A673 (cell line): ENCODE data around the gene FAXDC2. TPM values are rescaled to one million over a fixed set of nuclear protein-coding genes. Genes with fewer than 3 reads are reported as not detected.

Experiments used
- BruUV-seq: library from RNA; stranded (reverse); fragments of 400-500 nt; replicated peaks from 2 replicates; lab custom pipeline; 2021; lab: Mats Ljungman, UMichigan
- CTCF ChIA-PET: fragments of 300-600 bp; sonication (Branson Sonifier 250); formaldehyde crosslinking; loops from one replicate; lab custom pipeline; 2022; ENCODE audit warnings: antibody characterized with exemption; lab: Charles Lee
- POLR2A ChIA-PET: fragments of 300-600 bp; sonication (Branson Sonifier 250); formaldehyde crosslinking; loops from one replicate; lab custom pipeline; 2022; ENCODE audit warnings: antibody characterized with exemption; ENCODE audit not compliant: low non-redundant PET; lab: Charles Lee
- DNase-seq: peaks from one replicate; pipeline ENCODE4 v3.0.0-alpha.2; 2015; ENCODE audit warnings: low spot score
- H3K27ac ChIP-seq: fragments of 200-600 bp; sonication (generic); 2 replicates; pipeline ENCODE4 v1.5.1; 2016; ENCODE audit warnings: mixed run types, low read depth, mild to moderate bottlenecking, mixed read lengths, antibody characterized with exemption, low read length; ENCODE audit not compliant: poor library complexity, severe bottlenecking
- H3K27me3 ChIP-seq: fragments of 200-600 bp; sonication (generic); replicated peaks from 2 replicates; pipeline ENCODE4 v1.6.1; 2017; ENCODE audit warnings: mixed run types, low read depth, mild to moderate bottlenecking, mixed read lengths, antibody characterized with exemption, low read length; ENCODE audit not compliant: insufficient read depth, poor library complexity
- H3K36me3 ChIP-seq: fragments of 200-600 bp; sonication (generic); 2 replicates; pipeline ENCODE4 v1.6.1; 2016; ENCODE audit warnings: mixed run types, mild to moderate bottlenecking, mixed read lengths, antibody characterized with exemption, low read length; ENCODE audit not compliant: insufficient read depth, poor library complexity, severe bottlenecking
- H3K4me1 ChIP-seq: fragments of 200-600 bp; sonication (generic); 2 replicates; pipeline ENCODE4 v1.6.1; 2017; ENCODE audit warnings: mixed run types, mild to moderate bottlenecking, mixed read lengths, antibody characterized with exemption, low read length; ENCODE audit not compliant: insufficient read depth, poor library complexity, severe bottlenecking
- H3K4me3 ChIP-seq: fragments of 200-600 bp; sonication (generic); 2 replicates; pipeline ENCODE4 v1.5.1; 2016; ENCODE audit warnings: low read depth, mixed run types, mild to moderate bottlenecking, mixed read lengths, low read length; ENCODE audit not compliant: poor library complexity, severe bottlenecking
- H3K9me3 ChIP-seq: fragments of 200-600 bp; sonication (generic); 2 replicates; pipeline ENCODE4 v1.6.1; 2016; ENCODE audit warnings: mixed run types, low read depth, mild to moderate bottlenecking, mixed read lengths, antibody characterized with exemption, low read length; ENCODE audit not compliant: poor library complexity, severe bottlenecking
- CTCF ChIP-seq: fragments of 300-800, 200-600 bp; sonication (generic); conservative IDR thresholded peaks from 2 replicates; pipeline ENCODE4 v1.5.1; 2017; ENCODE audit warnings: low read depth, mild to moderate bottlenecking, antibody characterized with exemption, low read length, moderate library complexity, mixed read lengths
- EZH2 ChIP-seq: fragments of 200-600 bp; sonication (generic); IDR thresholded peaks from 2 replicates; pipeline ENCODE4 v1.6.1; 2017; ENCODE audit warnings: borderline replicate concordance, low read depth, mild to moderate bottlenecking, mixed read lengths, antibody characterized with exemption, low read length; ENCODE audit not compliant: poor library complexity, severe bottlenecking
- intact Hi-C: fragments of 100-400 bp; cut with micrococcal nuclease; formaldehyde crosslinking; loops from one replicate; pipeline ENCODE4 v1.10.0; 2022; ENCODE audit not compliant: unreplicated experiment
- total RNA-seq: library from RNA; stranded (reverse); gene quantifications from 2 replicates; pipeline ENCODE4 v1.2.3, GENCODE V29; 2021

FAXDC2 gene
- total RNA-seq, 1 experiment from 2014 or later, result not detected

DNA sequence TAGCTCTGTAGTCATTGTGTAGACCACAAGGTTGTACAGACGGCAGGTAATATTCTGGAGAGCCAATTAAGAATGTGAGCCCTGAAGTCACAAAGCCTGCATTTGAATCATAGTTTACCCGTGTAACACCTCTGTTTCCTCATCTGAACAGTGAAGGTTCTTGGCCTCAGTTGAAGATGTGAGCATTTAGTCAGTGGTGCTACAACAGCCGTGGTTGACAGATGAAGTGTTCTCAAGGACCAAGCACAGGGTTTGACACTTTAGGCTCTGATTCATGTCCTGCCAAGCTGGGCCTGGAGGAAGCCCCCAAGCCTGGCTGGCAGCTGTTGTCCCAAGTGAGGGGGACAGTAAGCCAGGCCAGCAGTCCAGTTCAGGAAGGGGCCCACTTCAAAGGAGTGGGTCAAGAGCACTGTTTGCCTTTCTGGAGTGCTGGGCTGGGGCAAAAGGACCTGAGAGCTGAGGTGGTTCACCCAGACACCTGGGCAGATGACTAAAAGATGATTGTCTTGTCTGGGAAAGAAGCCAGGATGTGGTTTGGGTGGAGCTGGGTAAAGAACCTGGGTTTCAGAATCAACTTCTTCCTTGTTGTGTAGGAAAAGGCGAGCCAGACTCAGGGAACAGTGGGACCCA lies 20.7 kb downstream of the FAXDC2 start:
- Histone ChIP-seq H3K27ac (no peak overlapping the region), H3K9me3 (no peaks in the 10 kb centered on the region), H3K4me1 (peaks cover 4% of the 10 kb centered on the region), H3K27me3 (no peaks in the 10 kb centered on the region), H3K4me3 (no peak overlapping the region), H3K36me3 (peaks cover 7% of the 10 kb centered on the region)
- no peak for DNase-seq
- intact Hi-C loops, result no loop called here
- no TSS peak for BruUV-seq
- ChIA-PET CTCF (no interaction called here), POLR2A (no interaction called here)
- TF ChIP-seq CTCF, result no peak
- no peak for TF ChIP-seq EZH2

DNA sequence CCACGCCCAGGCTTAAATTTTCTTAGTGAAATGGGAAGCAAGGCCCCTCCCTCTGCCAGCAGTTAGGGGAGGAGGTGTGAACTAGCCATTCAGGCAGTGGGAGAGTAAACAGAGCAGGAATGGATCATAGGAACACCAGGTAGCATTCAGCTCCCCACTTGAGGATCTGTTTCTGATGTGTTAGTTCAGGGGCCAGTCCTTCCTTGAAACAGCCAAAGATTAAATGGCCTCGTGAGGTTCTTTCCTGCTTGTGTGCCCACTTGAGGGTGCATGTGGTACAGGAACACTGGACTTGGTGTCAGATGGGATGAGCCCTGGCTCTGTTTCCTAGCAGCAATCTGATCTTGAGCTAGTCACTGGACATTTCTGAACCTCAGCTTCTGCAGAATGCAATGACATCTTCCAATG lies 21.2 kb downstream of the FAXDC2 start:
- BruUV-seq, result no TSS peak
- Histone ChIP-seq H3K36me3 (peaks cover 7% of the 10 kb centered on the region), H3K4me3 (no peak overlapping the region), H3K4me1 (no peaks in the 10 kb centered on the region), H3K27me3 (no peaks in the 10 kb centered on the region), H3K9me3 (no peaks in the 10 kb centered on the region), H3K27ac (no peak overlapping the region)
- no peak for DNase-seq
- ChIA-PET CTCF (no interaction called here), POLR2A (no interaction called here)
- TF ChIP-seq EZH2 (no peak), CTCF (no peak)
- intact Hi-C loops, result no loop called here

DNA sequence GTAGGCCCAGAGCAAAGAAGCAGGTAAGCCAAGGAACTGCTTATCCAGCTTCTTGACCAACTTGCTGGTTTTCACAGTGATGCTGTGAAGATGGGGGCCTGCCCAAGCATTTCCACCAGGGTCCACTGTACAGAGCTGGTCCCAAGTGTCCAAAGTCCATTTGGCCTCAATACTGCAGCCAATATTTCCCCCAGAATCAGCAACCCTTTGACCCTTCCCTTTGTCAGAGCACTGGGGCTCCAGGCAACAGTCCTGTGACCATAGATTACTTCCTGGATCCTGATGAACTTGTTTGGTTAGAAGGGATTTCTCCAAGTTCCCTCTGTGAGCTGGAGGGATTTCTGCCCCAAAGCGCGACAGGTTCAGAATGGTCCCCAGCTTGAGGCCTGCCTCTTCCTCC lies 26.3 kb downstream of the FAXDC2 start:
- Histone ChIP-seq H3K36me3 (peaks cover 2% of the 10 kb centered on the region), H3K9me3 (no peaks in the 10 kb centered on the region), H3K4me1 (no peaks in the 10 kb centered on the region), H3K27ac (no peak overlapping the region), H3K4me3 (no peak overlapping the region), H3K27me3 (no peaks in the 10 kb centered on the region)
- BruUV-seq, result no TSS peak
- ChIA-PET CTCF (no interaction called here), POLR2A (no interaction called here)
- no peak for DNase-seq
- TF ChIP-seq CTCF (no peak), EZH2 (no peak)
- intact Hi-C loops, result no loop called here
